NOMO-1 treated with DMSO at 0.1 percent for 48 hours (cell line): ENCODE results near the gene ADCY6.

Experiments used
- DNase-seq: peaks from one replicate; lab custom pipeline; 2025; ENCODE audit not compliant: unreplicated experiment; lab: John Stamatoyannopoulos, UW

ADCY6 gene

GRCh38 chr12:48816143-48816854, 27.4 kb upstream of the ADCY6 start:
- no peak for DNase-seq

- DNase-seq: peak; percentile 79
Observed at GRCh38 chr12:48815126-48816110, 26.5 kb upstream of the ADCY6 start.

DNA sequence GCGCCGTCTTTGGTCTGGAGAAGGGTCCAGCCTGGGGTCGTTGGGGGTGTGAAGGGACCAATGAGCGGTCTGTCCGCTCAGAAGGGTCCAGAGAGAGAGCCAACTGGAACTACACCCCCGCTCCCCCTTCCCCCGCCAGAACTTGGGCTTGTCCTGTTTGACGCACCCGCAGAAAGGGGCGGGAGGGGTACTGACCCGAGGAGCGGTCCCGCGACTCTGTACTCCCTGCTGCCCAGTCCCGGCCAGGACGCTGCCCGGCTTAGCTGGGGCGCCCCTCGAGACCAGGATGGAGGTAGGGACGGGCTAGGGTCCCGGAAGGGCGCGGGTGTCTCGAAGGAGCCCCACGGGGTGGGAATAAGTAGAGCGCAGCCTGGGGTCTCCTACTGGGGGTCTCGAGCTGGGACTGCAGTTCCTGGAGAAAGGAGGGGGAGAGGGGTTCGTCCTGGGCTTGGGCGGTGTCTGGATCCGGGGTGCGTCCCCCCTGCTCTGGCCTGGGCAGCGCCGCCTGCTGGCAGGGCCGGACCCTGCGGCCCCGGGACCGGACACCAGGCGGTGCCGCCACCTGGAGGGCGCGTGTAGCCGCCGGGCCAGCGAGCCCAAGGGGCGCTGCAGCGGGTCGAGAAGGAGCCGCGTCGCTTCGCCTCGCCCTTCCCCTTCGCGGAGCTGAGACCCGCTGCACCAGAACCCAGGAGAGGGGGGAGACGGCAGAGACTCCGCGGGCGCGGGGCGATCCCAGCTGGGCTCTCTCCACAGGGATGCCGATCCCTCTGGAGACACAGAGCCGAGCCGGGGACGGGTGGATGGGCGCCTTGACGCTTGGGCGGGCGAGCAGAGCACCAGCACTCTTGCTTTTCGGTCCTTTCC, 25.6 kb upstream of the ADCY6 start:
- DNase-seq: peak; percentile 63

- peak; percentile 15 for DNase-seq
Observed at GRCh38 chr12:48813465-48814261, 24.8 kb upstream of the ADCY6 start.

DNA sequence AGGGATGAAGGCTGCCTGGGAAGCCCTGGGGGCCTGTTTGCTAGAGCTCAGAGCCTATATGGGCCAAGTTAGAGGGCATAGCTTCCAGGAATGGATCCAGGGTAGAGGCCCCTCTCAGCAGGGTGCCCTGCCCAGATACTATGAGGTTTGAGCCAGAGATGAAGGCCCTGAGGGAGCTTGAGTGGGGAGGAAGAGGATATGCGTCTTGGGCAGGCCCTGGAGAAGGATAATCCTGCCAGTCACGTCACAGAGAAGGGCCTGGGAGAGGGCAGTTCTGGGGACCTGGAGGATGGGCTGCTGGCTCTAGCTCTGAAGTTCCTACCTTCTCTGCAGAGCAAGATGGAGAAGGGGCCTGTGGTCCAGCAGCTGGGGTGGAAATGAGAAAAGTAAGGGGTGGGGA, 23.5 kb upstream of the ADCY6 start:
- no peak for DNase-seq

DNA sequence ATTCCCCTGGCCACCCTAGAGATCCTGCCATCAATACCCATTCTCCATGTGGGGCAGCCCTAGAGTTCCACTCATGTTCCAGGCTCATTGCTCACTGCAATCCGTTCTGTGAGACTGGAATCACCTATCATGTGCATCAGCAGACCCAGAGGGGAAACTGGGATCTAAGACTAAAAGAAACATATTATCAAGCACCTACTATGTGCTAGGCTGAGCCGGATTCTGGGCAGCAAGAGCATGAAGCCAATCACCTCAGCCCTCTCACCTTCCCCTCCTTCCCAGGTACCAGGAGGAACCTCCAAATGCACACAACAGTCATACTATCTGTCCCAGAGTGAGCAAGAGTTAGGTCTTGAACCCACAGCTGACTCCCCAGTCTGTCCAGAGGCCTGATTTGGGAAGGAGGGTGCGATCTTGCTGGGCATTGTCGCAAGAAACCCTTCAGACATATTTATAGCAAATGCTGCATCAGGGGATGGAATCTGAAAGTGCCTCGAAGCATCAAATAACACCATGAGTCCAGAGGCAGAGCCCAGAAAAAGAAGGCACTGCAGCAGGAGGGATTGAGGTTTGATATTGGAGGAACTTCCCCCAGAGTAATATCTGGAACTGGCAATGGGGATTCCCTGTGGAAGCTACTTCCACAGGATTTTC, 22.7 kb upstream of the ADCY6 start:
- DNase-seq: no peak

GRCh38 chr12:48810903-48811431, 22.1 kb upstream of the ADCY6 start:
- DNase-seq: no peak

- no peak for DNase-seq
Observed at GRCh38 chr12:48807981-48808380, 19.1 kb upstream of the ADCY6 start.

GRCh38 chr12:48803675-48804074, 14.8 kb upstream of the ADCY6 start:
- DNase-seq: peak; percentile 65

DNA sequence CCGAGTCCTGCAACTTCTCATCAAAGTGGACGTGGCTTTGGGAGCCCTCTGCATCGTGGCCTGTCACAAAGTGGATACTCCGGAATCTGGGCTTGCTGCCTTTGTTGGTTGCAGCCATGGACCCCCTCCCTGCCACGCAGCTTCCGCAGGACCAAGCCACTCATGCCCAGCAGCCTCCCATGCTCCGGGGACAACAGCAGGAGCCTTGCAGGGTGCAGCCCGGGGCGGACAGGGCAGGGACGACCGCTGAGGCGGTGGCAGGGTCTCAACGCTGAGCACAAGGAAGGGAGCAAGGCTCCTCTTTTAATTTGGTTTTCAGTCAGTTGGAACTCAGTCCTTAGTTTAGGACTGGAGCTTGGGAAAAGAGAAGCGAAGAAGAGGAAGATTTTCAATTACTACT, 12.1 kb upstream of the ADCY6 start:
- no peak for DNase-seq

GRCh38 chr12:48800457-48800856, 11.6 kb upstream of the ADCY6 start:
- DNase-seq: no peak

DNA sequence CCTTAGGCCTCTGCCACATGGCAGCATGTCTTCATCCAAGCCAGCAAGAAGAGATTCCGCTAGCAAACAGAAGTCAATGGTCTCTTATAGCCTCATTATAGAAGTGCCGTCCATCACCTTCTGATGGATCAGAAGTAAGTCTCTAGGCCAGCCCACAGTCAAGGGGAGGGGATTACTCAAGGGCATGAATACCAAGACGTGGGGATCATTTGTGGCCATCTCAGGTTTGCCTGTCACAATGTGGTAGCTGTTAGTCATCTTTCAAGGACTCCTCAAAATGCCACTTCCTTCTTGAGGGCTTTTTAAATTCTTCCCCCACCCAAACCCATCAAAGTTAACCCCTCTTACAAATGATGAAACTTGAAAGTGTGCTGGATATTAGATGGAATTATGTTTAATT, 8.1 kb upstream of the ADCY6 start:
- peak; percentile 82 for DNase-seq

DNA sequence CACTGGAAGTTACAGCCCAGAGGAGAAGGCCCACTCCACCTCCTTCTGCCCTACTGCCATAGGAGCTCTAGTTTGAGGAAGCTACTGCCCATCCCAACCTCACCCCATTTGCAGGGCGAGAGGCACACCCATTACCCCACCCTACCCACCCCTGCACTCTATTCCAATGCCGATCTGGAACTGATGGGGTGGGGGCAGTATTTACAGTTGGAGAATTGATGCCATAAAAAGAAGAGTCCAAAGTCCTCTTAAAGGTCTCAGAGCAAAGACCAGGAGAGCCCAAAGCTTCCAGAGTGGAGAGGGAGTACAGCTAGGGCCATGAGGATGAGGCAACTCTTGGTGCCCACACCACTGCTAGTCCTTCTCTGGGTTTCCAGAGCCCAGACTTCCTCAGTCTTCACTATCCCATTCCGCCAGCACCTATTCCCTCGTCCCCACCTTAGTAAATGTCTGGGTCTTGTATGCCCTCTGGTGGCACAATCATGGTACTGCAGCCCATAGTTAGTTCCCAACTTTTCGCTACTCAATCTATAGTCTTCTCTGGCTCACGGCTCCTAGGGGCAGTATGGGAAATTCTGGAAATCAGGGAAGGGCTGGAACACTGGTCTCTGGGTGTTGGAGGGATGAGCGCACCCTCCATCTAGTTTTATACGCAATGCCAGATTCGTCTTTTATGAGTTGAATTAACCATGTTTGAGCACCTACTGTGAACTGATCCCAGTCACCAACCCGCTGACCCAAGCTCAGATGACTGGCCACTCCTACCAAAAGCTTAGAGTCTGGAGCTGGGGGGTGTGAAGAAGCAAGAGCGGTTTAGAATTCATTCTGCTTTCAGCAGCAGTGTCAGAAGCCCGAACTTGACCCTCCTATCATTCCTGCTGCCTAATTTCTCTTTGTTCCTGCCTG, 6.9 kb upstream of the ADCY6 start:
- DNase-seq: peak; percentile 42

GRCh38 chr12:48794870-48795269, 6.0 kb upstream of the ADCY6 start:
- no peak for DNase-seq

DNA sequence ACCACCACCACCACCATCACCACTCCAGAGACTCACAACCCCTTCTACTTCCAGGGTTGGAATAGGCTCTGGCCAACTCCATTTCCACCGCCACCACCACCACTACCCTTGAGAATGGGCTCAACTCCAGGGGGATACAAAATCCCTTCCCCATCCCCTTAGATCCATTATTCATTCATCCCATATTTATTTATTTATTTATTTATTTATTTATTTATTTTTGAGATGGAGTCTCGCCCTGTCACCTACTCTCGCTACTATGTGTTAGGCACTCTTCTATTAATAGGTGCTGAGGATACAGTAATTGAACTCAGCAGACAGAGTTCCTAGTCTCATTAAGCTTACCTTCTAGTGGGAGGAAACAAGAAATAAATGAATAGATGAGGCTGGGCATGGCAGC, 4.8 kb upstream of the ADCY6 start:
- DNase-seq: no peak

DNA sequence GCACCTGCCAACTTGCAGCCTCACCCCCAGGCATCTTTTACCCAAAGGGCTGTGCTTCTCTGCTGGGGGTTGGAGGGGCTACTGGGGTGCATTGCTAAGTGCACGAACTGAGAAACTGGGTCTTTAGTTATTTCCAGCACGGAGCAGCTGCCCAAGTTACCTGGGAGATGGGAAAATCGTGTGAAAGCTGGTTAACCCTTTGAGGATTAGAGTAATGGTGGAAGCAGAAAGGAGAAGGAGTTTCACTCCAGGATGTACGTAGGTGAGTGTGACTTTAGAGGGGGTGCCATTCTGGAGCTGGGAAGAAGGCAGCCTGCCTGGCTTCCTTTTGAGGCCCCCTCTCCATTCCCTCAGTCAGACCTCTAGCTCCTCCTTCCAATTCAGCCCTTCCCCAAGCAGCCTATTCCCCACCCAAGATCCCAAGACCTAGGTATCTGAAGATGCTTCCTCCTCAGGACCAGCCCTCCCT, 1.0 kb upstream of the ADCY6 start:
- DNase-seq: no peak

- DNase-seq: no peak
Observed at GRCh38 chr12:48788524-48788853, 400 bp downstream of the ADCY6 start.

GRCh38 chr12:48787791-48788523, 932 bp downstream of the ADCY6 start:
- no peak for DNase-seq
